ENCODE results near the gene SLC24A1. TPM values are rescaled to one million over a fixed set of nuclear protein-coding genes. Genes with fewer than 3 reads are reported as not detected.

Gene SLC24A1
- total and polyA plus RNA-seq, 12 donors: 1.2 to 5.3 (median 2.0) TPM

GRCh38 chr15:65626856-65627255 lies 5.1 kb downstream of the SLC24A1 start:
- peaks cover 0 to 25% (median 8%) of the 10 kb centered on the region in 9 donors for H3K36me3 ChIP-seq
- H3K27me3 ChIP-seq: no peaks in the 10 kb centered on the region
- no peak for DNase-seq
- intact Hi-C loops (cut with DNase I): no loop called here
- TF ChIP-seq CTCF (IDR thresholded peaks at IDR 0.05): no peak
- peaks cover 0 to 5% (median 0%) of the 10 kb centered on the region in 9 donors for H3K4me1 ChIP-seq
- H3K4me3 ChIP-seq: no peak overlapping the region
- ATAC-seq: no peak
- H3K9me3 ChIP-seq: no peaks in the 10 kb centered on the region
- no peak overlapping the region for H3K27ac ChIP-seq
- WGBS, 2 donors: 61 to 68% methylated on average over 4 of the region's 4 CpGs

GRCh38 chr15:65629548-65629947 lies 7.8 kb downstream of the SLC24A1 start:
- no peak for DNase-seq
- Histone ChIP-seq H3K27me3 (no peaks in the 10 kb centered on the region), H3K4me1 (peaks cover 0 to 5% (median 0%) of the 10 kb centered on the region in 9 donors), H3K4me3 (no peak overlapping the region), H3K27ac (no peak overlapping the region), H3K36me3 (peaks cover 0 to 17% (median 6%) of the 10 kb centered on the region in 9 donors), H3K9me3 (no peaks in the 10 kb centered on the region)
- ATAC-seq: no peak
- 95 to 96% methylated on average over 3 of the region's 3 CpGs for WGBS, 2 donors
- TF ChIP-seq CTCF (IDR thresholded peaks at IDR 0.05): no peak
- intact Hi-C loops (cut with DNase I): no loop called here

DNA sequence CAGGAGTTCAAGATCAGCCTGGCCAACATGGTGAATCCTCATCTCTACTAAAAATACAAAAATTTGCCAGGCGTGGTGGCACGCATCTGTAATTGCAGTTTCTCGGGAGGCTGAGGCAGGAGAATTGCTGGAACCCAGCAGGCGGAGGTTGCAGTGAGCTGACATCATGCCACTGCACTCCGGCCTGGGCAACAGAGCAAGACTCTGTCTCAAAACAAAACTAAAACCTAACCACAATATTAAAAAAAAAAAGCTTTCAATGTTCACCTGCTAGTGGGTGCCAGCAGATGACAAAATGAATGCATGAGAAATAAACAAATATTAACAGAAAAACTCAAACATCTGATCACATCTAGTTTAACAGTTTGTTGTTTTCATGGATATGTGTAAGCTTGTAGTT lies 9.0 kb downstream of the SLC24A1 start:
- Histone ChIP-seq H3K36me3 (peaks cover 0 to 8% (median 0%) of the 10 kb centered on the region in 9 donors), H3K27me3 (no peaks in the 10 kb centered on the region), H3K4me3 (no peak overlapping the region), H3K27ac (no peak overlapping the region), H3K4me1 (peaks cover 0 to 5% (median 0%) of the 10 kb centered on the region in 9 donors), H3K9me3 (no peaks in the 10 kb centered on the region)
- ATAC-seq: no peak
- WGBS, 2 donors: 96 to 99% methylated on average over 5 of the region's 5 CpGs
- intact Hi-C loops (cut with DNase I): loop anchor here in 4 of 10 donors (10.0 kb wide), 4 partner anchors 204 to 654 kb away; partner anchors contain the start of gene RAB11A (in 1 of the 4)
- no peak for DNase-seq
- no peak for TF ChIP-seq CTCF (IDR thresholded peaks at IDR 0.05)

DNA sequence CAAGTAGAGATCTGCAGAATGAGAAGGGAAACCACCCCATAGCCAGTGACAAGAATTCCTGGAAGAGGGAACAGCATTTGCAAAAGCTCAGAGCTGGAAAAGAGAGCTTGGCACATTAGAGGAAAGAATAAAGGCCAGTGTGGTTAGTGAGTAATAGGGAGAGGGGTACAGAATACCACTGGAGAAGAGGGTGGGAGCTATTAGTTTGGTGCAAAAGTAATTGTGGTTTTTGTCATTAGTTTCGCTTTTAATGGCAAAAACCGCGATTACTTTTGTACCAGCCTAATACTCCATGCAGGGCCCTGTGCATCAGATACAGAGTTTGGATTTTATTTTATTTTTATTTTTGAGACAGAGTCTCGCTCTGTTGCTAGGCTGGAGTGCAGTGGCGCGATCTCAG lies 9.8 kb downstream of the SLC24A1 start:
- TF ChIP-seq CTCF (IDR thresholded peaks at IDR 0.05): no peak
- DNase-seq: no peak
- Histone ChIP-seq H3K27ac (no peak overlapping the region), H3K27me3 (no peaks in the 10 kb centered on the region), H3K4me3 (no peak overlapping the region), H3K4me1 (peaks cover 0 to 5% (median 0%) of the 10 kb centered on the region in 9 donors), H3K36me3 (peaks cover 0 to 4% (median 0%) of the 10 kb centered on the region in 9 donors), H3K9me3 (no peaks in the 10 kb centered on the region)
- ATAC-seq: no peak
- intact Hi-C loops (cut with DNase I): loop anchor here in 4 of 10 donors (10.0 kb wide), 4 partner anchors 203 to 653 kb away; partner anchors contain the start of gene RAB11A (in 1 of the 4)
- WGBS, 2 donors: 96 to 99% methylated on average over 6 of the region's 6 CpGs

All from heart right ventricle (tissue), 16 donors.